Measurements from ENCODE around the gene CHST15. TPM values are rescaled to one million over a fixed set of nuclear protein-coding genes. Genes with fewer than 3 reads are reported as not detected.

Gene CHST15
- polyA plus RNA-seq, 1 experiment = 6.2 TPM

- no peak for DNase-seq (ENCODE audit: low read depth)
- peaks cover 8% of the 10 kb centered on the region for H3K27me3 ChIP-seq (ENCODE audit: control insufficient read depth, insufficient read depth, low read length)
- H3K4me3 ChIP-seq (ENCODE audit: low read depth, low read length) = no peak overlapping the region
- POLR2A ChIA-PET = no interaction called here
- CTCF ChIA-PET = interaction anchor here (0.8 to 2.3 kb wide), 4 partner anchors 23 to 296 kb away, joined by 3 to 10 read pairs (median 4); no protein-coding TSS in a partner anchor
- no peaks in the 10 kb centered on the region for H3K36me3 ChIP-seq (ENCODE audit: control insufficient read depth, insufficient read depth, low read length)
- no peak for TF ChIP-seq CTCF (IDR thresholded peaks at IDR 0.05; ENCODE audit: insufficient read depth, low read depth, low read length)
These were observed 3.5 kb downstream of the CHST15 start for GRCh38 chr10:124089859-124090258.

- CTCF ChIA-PET = interaction anchor here (2.3 kb wide), 1 partner anchor 94 kb away, joined by 10 read pairs; no protein-coding TSS in a partner anchor
- H3K36me3 ChIP-seq (ENCODE audit: control insufficient read depth, insufficient read depth, low read length) = no peaks in the 10 kb centered on the region
- H3K27me3 ChIP-seq (ENCODE audit: control insufficient read depth, insufficient read depth, low read length) = peaks cover 5% of the 10 kb centered on the region
- no peak for DNase-seq (ENCODE audit: low read depth)
- no peak overlapping the region for H3K4me3 ChIP-seq (ENCODE audit: low read depth, low read length)
- TF ChIP-seq CTCF (IDR thresholded peaks at IDR 0.05; ENCODE audit: insufficient read depth, low read depth, low read length) = no peak
- POLR2A ChIA-PET = no interaction called here
These were observed 4.5 kb downstream of the CHST15 start for GRCh38 chr10:124088915-124089314.

- H3K36me3 ChIP-seq (ENCODE audit: control insufficient read depth, insufficient read depth, low read length) = no peaks in the 10 kb centered on the region
- ChIA-PET CTCF (no interaction called here), POLR2A (no interaction called here)
- no peak for DNase-seq (ENCODE audit: low read depth)
- H3K4me3 ChIP-seq (ENCODE audit: low read depth, low read length) = no peak overlapping the region
- peaks cover 3% of the 10 kb centered on the region for H3K27me3 ChIP-seq (ENCODE audit: control insufficient read depth, insufficient read depth, low read length)
- TF ChIP-seq CTCF (IDR thresholded peaks at IDR 0.05; ENCODE audit: insufficient read depth, low read depth, low read length) = no peak
These were observed 5.4 kb downstream of the CHST15 start for GRCh38 chr10:124087672-124088634.

- no peaks in the 10 kb centered on the region for H3K36me3 ChIP-seq (ENCODE audit: control insufficient read depth, insufficient read depth, low read length)
- H3K4me3 ChIP-seq (ENCODE audit: low read depth, low read length) = no peak overlapping the region
- ChIA-PET CTCF (interaction anchor here (1.0 kb wide), 1 partner anchor 303 kb away, joined by 3 read pairs; no protein-coding TSS in a partner anchor), POLR2A (no interaction called here)
- no peak for DNase-seq (ENCODE audit: low read depth)
- no peak for TF ChIP-seq CTCF (IDR thresholded peaks at IDR 0.05; ENCODE audit: insufficient read depth, low read depth, low read length)
- peaks cover 3% of the 10 kb centered on the region for H3K27me3 ChIP-seq (ENCODE audit: control insufficient read depth, insufficient read depth, low read length)
These were observed 6.4 kb downstream of the CHST15 start for GRCh38 chr10:124086787-124087671.

All from BJ (cell line).